GM12875 (cell line): ENCODE data around the gene FRMD3.

Source experiments
- H3K4me3 ChIP-seq: one replicate; pipeline ENCODE4 v1.5.1; 2011; ENCODE audit warnings: low read depth, low read length, control low read depth
- CTCF ChIP-seq: IDR thresholded peaks from 2 replicates; pipeline ENCODE4 v1.5.1; 2011; ENCODE audit warnings: low read depth, mild to moderate bottlenecking, control low read depth, inconsistent platforms, low read length, moderate library complexity, borderline replicate concordance; ENCODE audit not compliant: insufficient read depth

The FRMD3 gene

GRCh38 chr9:83259558-83259957 is 278.6 kb downstream of the FRMD3 start:
- no peak for TF ChIP-seq CTCF
- no peak overlapping the region for H3K4me3 ChIP-seq

DNA sequence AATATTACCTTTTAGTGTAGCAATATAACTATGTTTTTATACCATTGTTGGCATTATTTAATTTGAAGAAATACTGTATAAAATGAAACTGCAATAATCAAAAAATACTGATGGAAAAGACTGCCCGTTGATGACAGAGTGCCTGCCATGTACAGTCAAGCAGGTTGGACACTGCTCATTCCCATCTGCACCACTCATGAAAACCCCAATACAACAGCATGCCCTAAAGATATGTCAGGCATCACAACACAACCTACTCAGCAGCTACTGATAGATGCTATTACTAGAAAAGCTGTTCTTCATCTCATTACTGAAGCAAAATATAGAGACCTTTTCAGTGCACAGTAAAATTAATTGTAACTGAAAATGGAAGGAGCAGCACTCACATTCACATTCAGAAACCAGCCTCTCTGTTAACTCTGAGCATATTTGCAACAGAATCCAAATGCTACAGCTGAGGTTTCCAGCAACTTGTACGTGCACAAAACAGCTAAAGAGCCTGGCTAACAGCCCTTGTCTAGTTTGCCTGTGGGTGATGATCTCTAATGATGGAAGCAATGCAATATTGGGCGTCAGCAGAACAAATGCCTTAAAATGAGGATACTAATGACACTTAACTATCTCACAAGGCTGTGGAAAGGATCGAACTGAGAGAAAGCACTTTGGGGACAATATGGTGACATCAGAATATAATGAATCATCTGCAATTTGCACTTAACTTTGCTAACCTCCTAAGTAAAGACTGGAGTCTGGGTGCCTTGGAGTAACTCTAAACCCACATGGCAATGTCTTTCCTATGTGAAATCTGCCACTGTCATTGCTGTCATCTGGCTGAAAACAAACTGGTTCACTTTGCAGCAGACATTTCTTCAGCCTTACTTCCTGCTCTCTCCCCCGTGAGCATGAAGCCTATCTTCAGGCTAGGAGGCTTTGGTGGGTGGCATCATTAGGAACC is 280.0 kb downstream of the FRMD3 start:
- H3K4me3 ChIP-seq: no peak overlapping the region
- no peak for TF ChIP-seq CTCF

GRCh38 chr9:83247732-83248131 is 290.5 kb downstream of the FRMD3 start:
- TF ChIP-seq CTCF: no peak

DNA sequence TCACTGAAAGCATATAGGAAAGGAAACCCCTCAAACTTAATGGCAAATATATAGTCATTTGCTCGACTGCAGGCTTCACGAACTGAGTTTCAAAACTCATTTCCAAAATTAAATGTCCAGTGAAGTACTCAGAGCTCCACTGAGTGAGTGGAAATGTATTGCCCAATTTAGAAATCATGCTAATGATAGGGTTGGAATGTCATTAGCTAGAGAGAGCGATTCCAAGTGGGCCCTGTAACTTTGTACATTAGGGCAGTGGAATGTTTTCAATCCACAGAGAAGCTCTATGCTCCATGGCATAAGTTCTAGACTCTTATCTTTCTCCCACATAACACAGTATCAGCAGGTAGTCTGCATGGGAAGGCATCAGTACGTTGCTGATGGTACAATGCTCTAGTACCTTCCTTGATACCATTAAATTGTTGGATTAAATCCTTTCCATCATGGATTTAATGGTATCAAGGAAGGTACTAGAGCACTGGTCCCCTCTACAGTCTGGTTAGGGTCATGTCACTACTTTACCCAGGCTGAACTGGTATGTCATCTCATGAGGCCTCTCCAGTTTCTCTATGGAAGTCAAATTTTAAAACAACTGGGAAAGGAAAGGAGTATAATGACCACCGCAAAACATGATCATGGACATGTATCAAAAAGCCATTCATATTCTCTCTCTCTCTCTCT is 292.1 kb downstream of the FRMD3 start:
- no peak for TF ChIP-seq CTCF
- H3K4me3 ChIP-seq: no peak overlapping the region

More at GRCh38 chr9:83247732-83248131, 290.5 kb downstream of the FRMD3 start:
- H3K4me3 ChIP-seq: no peak overlapping the region

DNA sequence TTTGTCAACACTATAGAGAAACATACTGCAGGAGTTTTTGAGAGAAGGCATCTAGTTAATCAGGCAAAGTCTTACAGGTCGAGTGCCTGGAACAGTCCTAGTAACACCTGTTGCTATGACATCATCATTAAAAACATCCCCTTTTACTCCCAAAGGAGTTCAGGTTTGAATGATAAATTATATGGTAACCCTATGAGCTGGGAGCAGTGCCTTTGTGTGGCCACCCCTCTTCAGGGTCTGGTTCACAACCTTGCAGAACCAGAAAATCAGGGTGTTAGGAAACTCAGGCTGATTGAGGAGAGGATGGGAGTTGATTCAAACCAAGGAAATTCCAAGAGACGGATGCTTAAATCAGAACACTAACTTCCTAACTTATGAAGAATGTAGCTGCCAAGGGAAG is 296.1 kb downstream of the FRMD3 start:
- H3K4me3 ChIP-seq: no peak overlapping the region
- TF ChIP-seq CTCF: no peak

DNA sequence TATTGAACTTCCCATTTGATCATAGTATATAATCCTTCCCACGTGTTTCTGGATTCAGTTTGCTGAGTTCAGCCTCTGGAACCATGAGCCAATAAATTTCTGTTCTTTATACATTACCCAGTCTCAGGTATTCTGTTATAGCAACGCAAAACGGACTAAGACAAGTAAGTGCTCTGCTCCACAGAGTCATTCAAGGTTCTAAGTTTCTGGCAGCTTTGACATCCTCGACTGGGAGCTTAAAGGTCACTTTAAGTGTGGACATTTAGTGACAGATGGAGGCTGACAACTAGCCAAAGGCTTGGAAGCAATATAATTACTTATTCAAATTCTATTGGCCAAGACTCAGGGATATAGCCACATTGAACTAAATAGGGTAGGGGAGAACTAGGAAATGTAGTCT is 297.5 kb downstream of the FRMD3 start:
- no peak for TF ChIP-seq CTCF
- no peak overlapping the region for H3K4me3 ChIP-seq
